RPMI8226 (cell line): ENCODE results near the gene CD72.
"Not testable (repeated sequence)": the region's sequence is repeated elsewhere in the genome, so short reads cannot be mapped to it uniquely, and the experiment has no call there.

Experiments used
- DNase-seq: peaks from one replicate; pipeline ENCODE4 v3.0.0-alpha.2; 2015

Gene CD72

DNA sequence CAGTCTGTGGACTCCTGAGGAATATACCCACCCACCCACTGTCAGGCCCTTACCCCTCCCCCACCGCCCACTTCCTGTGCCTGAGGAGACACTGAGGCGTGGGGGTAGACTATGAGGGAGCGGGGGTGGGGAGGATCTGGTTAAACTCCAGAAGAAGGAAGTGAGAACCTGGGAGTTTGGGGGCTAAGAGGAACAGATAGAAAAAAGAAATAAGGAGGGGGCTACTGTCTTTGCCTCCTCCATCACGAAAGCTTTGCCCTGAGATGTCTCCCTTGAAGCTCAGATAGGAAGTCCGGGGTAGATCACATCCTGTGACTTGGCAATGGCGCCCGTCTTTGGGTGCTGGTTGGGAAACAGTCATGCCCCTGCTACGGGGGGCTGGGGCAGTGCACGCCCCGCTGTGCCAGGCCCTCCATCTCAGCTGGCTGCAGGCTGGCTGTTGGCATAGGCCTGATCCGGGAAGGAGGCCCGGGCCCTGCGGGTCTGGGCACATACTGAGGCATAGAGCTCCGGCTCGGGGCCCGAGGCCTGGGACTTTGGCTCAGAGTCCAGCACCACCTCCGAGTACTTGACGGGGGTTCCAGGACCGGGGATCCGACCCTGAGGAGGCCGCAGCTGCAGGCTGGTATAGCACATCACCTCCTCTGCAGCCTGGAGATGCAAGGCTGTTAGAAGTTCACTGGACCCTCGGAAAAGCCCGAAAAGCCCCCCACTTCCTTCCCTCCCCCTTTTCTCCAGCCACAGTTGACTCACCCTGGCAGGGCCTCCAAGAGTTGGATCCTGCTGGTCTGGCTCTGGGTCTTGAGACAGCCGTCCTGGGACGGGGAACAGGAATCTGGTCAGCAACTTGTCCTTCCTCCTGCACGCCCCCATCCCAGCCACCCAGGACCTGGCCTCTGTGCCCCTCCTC, 31.5 kb upstream of the CD72 start:
- DNase-seq, result no peak

DNA sequence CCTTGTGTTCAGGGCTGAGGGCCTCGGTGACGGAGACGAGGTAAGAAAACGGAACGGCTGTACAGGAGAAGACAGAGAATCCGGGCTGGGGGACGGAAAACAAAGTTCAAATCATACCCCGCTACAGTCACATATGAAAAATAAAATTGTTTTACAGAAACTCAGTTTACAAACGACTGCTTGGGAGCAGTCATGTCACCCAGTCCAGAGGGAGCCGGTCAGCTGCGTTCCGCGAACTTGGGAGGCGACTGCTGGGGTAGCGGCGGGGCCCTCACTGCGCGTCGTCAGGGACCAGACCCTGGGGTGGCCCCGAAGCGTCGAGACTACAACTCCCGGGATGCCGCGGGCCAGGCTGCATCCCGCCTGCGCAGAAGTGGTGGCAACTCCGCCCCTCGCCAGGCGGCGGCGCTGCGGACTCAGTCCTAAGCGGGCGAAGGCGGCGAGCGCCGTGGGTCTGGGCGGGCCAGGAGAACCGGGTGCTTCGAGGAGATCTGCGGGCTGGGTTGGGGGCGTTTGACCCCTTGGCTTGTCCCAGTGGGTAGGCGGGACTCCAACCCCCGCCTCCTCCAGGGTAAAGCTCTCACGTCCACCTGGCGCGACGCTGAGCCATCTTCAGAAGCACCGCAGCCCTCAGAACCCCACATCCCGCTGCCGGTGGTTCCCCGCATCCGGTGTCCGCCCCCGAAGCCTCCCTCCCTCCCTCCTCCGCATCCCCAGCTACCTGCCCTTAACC, 28.5 kb upstream of the CD72 start:
- DNase-seq, result peak; percentile 89

DNA sequence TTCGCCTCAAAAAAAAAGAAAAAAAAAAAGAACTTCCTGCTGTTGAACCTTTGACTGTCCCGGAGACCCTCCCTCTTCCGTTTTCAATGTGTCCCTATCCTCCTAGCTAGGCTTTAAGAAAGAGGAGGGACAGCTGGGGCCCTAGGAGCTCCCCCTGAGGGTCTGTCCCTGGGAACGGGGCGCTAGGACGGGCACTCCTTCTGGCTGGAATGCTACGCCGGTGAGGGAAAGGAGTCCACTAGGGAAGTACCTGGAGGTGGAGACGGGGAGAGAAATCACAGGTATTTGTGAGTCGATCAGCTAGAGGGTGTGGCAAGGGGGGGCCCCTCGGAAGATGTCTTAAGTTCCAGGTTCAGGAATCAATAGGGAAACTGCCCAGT, 27.9 kb upstream of the CD72 start:
- DNase-seq, result no peak

DNA sequence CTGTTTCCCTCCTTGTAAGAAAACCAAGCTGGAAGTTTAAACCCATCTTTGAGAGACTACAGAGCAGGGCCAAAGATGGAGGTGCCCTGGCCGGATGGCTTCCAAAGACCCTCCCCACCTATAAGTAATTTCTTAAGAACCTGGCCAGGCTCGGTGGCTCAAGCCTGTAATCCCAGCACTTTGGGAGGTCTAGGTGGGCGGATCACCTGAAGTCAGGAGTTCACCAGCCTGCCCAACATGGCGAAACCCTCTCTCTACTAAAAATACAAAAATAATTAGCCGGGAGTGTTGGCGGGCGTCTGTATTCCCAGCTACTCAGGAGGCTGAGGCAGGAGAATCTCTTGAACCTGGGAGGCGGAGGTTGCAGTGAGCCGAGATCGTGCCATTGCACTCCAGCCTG, 27.5 kb upstream of the CD72 start:
- DNase-seq, result not testable (repeated sequence)

DNA sequence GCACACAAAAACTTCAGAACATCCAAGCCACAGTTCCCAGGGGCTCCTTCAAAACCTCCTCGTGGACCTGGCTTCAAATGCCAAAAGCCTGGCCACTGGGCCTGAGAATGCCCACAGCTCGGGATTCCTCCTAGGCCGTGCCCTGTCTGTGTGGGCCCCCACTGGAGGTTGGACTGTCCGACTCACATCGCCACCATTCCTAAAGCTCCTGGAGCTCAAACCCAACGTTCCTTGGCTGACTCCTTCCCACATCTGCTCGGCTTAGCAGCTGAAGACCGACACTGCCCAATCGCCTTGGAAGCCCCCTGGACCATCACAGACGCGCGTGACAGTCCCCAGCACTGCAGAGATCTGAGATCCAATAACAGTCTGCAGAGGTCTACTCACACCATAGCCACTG, 24.8 kb upstream of the CD72 start:
- DNase-seq, result no peak

DNA sequence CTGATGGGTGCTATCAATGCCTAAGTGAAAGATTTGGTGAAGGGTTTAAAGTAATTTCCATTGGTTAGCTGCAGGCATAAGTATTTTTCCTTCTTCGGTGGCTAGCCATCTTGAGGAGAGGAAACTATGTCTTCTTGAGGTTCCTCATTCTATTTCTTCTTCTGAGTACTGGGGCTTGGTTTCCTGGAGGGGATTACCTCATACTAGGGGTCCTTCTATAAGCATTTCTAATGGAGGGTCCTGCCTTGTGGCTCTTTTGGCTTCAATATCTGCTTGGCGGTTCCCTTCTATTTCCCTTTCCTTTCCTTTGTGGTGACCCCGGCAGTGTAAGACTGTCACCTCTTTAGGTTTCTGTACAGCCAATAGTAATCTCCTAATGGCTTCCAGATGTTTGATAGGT, 23.3 kb upstream of the CD72 start:
- DNase-seq, result not testable (repeated sequence)

DNA sequence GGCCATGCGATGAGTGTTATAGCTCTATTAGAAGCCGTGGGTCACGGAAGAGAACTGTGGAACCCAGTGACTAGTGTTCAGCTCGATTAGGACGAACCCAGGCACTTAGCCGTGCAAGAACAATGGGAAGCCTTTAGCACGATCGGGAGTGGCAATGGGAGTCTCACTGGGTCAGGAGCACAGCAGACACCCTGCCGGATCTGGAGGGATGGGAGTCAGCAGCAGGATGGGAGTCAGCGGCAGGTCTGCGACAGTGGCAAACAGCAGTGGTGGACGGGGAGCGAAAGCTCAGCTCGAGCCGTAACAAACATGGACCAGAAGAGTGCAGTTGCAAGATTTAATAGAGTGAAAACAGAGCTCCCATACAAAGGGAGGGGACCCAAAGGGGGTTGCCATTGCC, 22.2 kb upstream of the CD72 start:
- DNase-seq, result not testable (repeated sequence)

DNA sequence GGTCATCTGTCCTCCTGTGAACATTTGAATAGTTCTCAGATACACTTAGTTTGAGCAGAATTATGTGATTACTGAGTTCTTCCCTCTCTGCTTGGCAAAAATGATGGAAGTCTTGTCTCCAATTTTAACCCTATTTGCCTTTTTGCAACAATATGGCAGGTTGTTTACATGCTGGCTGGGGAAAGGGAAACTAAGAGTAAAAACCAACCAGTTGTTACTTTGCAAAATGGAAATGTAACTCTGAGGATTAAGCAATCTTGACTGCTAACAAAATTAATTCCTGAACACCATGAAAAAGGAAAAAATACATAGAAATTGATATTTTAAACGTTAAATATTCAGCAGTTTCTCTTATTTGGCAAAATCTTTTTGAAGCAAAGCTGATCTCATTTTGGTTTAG, 21.4 kb upstream of the CD72 start:
- no peak for DNase-seq

DNA sequence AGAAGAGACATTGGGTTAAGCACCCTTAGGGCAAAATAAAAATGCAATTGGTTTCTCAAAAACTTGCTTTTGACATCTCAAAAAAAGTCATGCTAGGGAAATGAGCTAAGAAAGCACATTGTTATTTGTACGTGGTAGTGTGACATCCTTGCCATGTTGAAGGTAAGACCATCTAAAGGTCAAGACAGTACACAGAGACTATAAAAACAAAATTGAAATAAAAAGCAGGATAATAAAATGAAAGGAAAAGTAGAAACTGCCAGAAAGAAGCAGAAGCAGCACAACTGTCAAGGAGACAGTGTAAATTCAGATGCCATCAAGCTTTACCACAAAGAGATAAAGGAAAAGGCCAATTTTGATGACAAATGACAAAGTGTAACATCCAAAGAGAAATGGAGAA, 21.0 kb upstream of the CD72 start:
- DNase-seq, result not testable (repeated sequence)

DNA sequence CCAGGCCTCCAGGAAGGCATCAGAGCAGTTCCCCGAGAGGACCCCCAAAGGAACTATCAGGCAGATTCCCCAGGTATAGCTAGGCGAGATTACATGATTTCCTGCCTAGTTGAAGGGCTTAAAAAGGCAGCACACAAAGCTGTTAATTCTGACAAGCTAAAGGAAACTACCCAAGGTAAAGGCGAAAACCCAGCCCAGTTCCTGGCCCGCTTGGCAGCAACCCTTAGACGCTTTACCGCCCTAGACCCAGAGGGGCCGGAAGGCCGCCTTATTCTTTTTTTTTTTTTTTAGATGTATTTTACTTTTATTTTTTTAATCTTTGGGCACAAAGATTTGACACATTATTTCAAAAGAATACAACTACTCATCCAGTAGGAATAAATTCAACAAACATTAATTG, 20.5 kb upstream of the CD72 start:
- DNase-seq, result not testable (repeated sequence)

DNA sequence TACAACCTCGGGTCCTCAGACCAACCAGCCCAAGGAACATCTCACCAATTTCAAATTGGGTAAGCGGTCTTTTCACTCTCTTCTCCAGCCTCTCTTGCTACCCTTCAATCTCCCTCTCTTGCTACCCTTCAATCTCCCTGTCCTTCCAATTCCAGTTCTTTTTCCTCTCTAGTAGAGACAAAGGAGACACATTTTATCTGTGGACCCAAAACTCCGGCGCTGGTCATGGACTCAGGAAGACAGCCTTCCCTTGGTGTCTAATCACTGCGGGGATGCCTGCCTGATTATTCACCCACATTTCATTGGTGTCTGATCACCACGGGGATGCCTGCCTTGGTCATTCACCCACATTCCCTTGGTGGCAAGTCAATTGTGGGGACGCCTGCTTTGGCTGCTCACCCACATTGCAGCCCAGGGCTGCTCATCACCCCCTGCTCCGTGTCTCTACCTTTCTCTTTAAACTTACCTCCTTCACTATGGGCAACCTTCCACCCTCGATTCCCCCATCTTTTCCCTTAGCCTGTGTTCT, 19.3 kb upstream of the CD72 start:
- not testable (repeated sequence) for DNase-seq

DNA sequence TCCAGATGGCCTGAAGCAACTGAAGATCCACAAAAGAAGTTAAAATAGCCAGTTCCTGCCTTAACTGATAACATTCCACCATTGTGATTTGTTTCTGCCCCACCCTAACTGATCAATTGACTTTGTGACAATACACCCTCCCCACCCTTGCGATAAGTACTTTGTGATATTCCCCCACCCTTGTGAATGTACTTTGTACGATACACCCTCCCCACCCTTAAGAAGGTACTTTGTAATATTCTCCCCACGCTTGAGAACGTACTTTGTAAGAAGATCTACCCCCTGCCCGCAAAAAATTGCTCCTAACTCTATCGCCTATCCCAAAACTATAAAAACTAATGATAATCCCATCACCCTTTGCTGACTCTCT, 18.6 kb upstream of the CD72 start:
- DNase-seq, result not testable (repeated sequence)

DNA sequence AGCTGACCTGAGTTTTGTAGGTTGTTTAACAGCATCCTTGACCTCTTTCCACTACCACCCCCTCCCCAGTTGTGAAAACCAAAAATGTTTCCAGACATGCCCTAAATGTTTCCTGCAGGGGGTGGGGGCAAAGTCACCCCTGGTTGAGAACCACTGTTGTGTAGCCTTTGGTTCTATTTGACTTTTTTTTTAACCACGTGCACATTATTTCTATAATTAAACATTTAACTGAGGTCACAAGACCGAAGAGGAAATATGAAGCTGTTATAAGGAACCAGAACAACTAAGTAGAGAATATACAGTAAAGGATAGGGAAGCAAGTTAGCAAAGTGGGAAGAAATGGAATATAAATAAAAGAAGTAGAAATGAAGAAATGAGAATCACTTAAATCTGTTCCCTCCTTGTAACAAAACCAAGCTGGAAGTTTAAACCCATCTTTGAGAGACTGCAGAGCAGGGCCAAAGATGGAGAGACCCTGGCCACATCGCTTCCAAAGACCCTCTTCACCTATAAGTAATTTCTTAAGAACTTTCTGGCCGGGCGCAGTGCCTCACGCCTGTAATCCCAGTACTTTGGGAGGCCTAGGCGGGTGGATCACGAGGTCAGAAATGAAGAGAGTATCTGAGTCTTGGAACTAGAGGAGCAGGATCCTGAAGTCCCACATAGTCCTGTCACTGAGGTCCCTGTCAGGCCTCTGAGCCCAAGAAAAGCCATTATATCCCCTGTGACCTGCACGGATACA, 18.1 kb upstream of the CD72 start:
- no peak for DNase-seq

DNA sequence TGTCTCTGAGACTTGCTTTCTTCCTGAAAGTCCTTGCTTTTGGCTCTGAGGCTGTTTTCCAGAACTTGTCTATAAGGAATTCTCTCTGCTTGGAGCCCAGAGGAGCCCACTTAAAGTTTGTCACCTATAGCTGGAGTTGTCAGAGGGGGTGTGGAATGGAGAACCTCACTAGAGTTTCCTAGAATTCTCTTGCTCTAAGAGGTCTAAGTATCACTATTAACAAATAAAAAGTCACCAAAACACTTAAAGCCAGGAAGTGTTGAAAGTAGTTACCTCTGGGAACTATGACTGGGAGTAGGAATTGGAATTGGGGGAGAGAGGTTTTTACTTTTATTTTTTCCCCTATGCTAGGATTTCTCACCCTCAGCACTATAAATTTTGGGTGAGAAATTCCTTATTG, 17.5 kb upstream of the CD72 start:
- DNase-seq, result no peak

DNA sequence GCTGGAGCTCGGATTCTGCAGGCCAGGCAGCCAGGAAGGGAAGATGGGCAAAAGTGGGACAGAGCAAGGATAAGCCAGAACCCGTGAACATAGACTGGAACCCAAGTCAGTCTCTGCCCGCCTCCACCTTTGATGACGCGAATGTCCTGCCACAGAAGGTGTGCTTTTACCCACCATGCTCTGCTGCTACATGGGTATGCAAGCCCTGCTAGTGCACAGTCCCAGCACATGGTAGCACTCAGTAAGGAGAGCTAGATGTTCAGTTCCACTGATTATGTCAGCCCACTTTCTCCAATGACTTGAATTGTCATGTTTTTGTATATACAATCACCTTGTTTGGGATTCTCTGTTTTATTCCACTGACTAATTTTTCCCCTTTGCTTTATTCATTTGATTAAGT, 11.4 kb upstream of the CD72 start:
- DNase-seq, result no peak

DNA sequence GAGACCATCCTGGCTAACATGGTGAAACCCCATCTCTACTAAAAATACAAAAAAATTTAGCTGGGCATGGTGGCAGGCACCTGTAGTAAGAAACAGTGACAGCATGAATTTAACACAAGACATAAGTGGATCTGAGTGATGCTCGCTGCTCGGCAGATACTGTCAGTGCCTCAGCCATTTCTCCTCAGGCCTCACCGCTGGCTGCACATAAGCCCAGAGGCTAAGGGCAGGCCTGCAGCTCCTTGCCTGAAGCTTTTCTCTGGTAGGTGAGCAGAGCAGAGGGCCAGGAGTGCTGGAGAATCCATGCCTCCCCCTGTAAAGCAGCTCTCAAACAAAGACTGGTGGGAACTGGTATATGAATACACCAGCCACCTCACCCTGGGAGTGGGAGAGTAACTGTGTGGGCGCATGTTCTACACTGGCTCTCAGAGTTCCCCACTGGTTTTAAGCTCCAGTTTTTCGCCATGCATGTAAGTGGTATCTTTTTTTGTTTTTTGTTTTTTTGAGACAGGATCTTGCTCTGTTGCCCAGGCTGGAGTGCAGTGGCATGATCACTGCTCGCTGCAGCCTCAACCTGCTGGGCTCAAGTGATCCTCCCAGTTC, 10.3 kb upstream of the CD72 start:
- no peak for DNase-seq

DNA sequence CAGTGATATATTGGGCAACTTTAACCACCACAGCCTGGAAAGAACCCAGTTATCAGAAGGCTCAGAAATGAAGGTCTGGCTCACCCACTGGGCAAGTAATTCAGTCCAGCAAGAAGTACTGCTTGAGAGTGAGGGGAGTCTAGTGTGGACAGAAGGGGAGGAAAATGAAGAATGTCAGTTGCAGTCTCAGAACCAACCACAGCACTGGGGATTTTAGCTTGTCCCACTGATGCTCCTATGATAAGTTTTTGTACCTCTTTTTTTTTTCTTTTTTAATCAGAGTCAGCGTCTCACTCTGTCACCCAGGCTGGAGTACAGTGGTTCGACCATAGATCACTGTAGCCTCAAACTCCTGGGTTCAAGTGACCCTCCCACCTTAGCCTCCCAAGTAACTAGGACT, 9.4 kb upstream of the CD72 start:
- no peak for DNase-seq

DNA sequence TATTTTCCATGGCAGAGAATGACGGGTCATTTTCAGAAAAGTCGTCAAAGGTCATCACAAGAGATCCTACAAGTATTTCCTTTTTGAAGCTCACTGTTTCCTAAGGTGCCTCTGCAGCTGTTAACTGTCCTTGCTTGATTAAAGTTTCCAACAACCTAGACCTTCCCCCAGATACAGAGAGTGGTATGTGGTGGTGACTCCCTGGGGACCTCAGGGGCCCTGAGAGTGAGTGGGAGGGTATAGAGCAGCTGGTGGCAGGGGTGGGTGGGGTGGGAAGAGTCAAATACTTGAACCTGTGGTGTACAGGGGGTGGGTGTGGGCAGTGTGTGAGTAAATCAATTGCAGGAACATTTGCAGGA, 1.6 kb upstream of the CD72 start:
- DNase-seq, result no peak

DNA sequence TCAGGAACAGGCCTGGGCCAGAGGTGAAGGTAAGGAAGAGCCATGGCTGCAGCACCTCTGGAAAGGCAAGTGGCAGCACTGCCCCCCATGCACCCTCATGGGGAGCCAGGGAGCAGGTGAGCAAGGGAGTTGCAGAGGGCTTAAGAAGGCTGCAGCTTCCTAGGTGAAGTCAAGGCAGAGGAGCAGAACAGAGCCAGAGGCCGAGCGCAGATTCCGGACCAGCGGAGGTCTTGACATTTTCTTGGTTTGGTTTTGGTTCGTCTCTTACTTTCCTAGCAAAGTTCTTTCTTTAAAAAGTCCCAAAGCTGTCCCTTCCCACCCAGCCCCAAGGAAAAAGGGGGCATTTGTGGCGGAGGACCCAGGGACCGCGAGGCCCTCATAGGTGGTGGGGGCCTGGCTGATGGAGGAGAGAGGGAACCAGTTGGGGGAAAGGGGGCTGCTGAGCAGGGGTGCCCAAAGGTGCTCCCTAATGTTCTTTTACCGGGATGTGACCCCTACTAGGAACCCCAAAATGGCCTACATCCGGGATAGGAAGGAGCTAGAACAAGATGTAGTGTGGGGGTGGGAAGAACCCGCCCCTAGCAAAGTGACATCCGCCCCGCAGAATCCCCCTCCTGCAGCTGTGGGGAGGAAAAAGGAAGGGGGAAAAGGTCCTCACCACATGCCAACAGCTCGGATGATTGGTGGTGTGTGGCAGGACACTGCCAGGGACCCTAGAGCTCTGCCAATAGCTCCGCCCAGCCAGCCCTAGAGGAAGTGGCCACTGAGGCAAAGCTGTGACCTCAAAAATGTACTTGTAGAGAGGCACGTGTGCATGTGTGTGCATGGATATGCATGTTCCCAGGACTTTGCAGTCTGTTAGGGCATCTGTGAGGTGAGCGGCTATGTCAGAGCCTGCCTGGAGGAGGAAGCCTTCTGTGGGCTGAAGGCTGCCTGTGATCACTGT, 914 bp upstream of the CD72 start:
- no peak for DNase-seq

DNA sequence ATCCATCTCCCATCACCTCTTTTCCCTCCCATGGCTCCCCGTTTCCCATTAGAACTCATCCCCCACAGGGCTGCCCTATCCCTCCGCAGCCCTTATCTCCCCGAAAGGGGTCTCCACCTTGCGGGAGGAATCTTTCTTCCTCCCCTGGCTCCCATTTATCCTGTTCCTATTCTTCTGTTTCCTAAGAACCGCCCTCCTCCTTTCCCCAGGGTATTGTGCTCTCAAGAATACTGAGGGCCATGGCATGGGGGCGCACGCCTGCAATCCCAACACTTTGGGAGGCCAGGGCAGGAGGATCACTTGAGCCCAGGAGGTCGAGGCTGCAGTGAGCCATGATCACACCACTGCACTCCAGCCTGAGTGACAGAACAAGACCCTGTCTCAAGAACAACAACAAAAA, 665 bp downstream of the CD72 start:
- no peak for DNase-seq

DNA sequence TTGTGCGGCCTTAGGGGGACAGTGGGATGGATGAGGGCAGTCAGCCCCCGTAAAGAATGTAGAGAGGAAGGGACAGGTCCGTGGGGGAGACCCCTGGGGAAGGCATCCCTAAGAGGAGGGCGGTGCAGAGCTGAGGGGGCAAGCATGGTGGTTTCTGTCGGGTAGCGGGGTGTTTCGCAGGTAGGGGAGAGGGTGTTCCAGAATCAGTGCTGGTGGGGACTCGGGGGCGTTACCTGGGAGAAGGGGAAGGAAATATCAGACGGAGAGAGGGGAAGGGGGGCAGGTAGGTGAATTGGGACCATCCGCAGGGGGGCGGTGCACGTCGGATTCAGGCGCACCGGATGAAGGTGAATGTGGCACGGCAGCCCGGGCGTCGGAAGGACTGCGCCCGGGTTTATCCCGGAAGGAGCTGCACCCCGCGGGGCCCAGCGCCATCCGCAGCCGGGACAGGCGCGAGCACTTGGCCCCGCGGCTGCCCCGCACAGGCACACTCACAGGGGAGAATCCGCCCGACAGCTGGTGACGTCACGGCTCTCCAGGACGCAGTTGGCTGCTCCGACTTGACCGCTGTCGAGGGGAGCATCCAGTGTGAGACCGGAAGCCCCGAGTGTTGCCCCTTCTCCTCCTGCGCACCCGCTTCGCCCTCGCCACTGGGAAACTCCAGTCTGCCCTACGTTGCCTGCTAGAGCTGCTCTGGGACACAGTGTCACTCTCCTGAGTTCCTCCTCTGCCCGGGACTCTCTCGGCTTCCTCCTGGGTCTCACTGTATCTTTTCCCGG, 1.3 kb downstream of the CD72 start:
- peak; percentile 22 for DNase-seq
